ENCODE data around the gene OR8G1. TPM values are rescaled to one million over a fixed set of nuclear protein-coding genes. Genes with fewer than 3 reads are reported as not detected.

OR8G1 gene
- total and polyA plus RNA-seq, 9 of the 15 experiments (the other 6 are each of a cell fraction or from before 2014, with no cell fraction given), result 0.03 to 1.4 (median 0.51) TPM; not detected in 1

DNA sequence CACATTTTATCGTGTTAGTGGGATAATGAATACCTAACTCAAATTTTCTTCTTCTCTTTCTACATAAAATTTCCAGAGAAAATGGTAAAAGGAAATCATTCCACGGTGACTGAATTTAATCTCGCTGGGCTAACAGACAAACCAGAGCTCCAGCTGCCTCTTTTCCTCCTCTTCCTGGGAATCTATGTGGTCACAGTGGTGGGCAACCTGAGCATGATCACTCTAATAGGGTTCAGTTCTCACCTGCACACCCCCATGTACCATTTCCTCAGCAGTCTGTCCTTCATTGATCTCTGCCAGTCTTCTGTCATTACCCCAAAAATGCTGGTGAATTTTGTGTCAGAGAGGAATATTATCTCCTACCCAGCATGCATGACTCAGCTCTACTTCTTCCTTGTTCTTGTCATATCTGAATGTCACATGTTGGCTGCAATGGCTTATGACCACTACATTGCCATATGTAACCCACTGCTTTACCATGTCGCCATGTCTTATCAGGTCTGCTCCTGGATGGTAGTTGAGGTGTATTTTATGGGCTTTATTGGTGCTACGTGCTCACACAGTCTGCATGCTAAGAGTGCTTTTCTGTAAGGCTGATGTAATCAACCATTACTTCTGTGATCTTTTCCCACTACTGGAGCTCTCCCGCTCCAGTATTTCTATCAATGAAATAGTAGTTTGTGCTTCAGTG is 33.6 kb upstream of the OR8G1 start (continued):
- TF ChIP-seq PBX2 (CRISPR knock-in tag; IDR thresholded peaks at IDR 0.05; ENCODE audit: low read depth) (no peak), PBX2 (tag; conservative IDR thresholded peaks at IDR 0.05; ENCODE audit: low read depth) (peak; percentile 80), ZNF717 (CRISPR knock-in tag; IDR thresholded peaks at IDR 0.05) (no peak), ZNF133 (CRISPR knock-in tag; IDR thresholded peaks at IDR 0.05) (peak; percentile 66; the same call in 1 of the 2 replicates), ZNF785 (CRISPR knock-in tag; IDR thresholded peaks at IDR 0.05) (no peak), MEF2A (IDR thresholded peaks at IDR 0.05; ENCODE audit: control insufficient read depth, low read depth, low read length) (no peak), HIVEP1 (CRISPR knock-in tag; IDR thresholded peaks at IDR 0.05) (peak; percentile 84; the same call in 1 of the 2 replicates), SMARCC2 (IDR thresholded peaks at IDR 0.05; ENCODE audit: low read depth) (peak; percentile 89), ZBTB1 (CRISPR knock-in tag; IDR thresholded peaks at IDR 0.05; ENCODE audit: borderline replicate concordance, low read depth) (no peak), NRF1 (conservative IDR thresholded peaks at IDR 0.05 in 1 of 2, IDR thresholded peaks at IDR 0.05 in 1 of 2) (0 out of 4 replicates have a peak, but pooled peaks of 1 of the 2 experiments have one; percentile 29), ZSCAN32 (CRISPR knock-in tag; IDR thresholded peaks at IDR 0.05) (peak; percentile 30; the same call in 1 of the 2 replicates), BCL6 (CRISPR knock-in tag; IDR thresholded peaks at IDR 0.05) (no peak), CGGBP1 (CRISPR knock-in tag; IDR thresholded peaks at IDR 0.05) (no peak), ZNF23 (CRISPR knock-in tag; IDR thresholded peaks at IDR 0.05) (peak; percentile 61; the same call in 1 of the 2 replicates), JUNB (CRISPR knock-in tag; conservative IDR thresholded peaks at IDR 0.05) (peak; percentile 4; the same call in 1 of the 2 replicates), SRSF1 (IDR thresholded peaks at IDR 0.05; ENCODE audit: low read depth, low read length) (no peak), HBP1 (CRISPR knock-in tag; IDR thresholded peaks at IDR 0.05) (peak; percentile 65; the same call in 1 of the 2 replicates), ZFP36 (IDR thresholded peaks at IDR 0.05; ENCODE audit: low read depth, low read length, partially characterized antibody) (peak; percentile 22), ZNF584 (CRISPR knock-in tag; IDR thresholded peaks at IDR 0.05; ENCODE audit: low read depth) (peak; percentile 98)
- TF ChIP-seq, protein P1, sequence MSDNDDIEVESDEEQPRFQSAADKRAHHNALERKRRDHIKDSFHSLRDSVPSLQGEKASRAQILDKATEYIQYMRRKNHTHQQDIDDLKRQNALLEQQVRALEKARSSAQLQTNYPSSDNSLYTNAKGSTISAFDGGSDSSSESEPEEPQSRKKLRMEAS (CRISPR knock-in tag; IDR thresholded peaks at IDR 0.05), result peak; percentile 62
- TF ChIP-seq, protein P2, sequence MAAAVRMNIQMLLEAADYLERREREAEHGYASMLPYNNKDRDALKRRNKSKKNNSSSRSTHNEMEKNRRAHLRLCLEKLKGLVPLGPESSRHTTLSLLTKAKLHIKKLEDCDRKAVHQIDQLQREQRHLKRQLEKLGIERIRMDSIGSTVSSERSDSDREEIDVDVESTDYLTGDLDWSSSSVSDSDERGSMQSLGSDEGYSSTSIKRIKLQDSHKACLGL (CRISPR knock-in tag; IDR thresholded peaks at IDR 0.05; ENCODE audit: borderline replicate concordance, poor library complexity, severe bottlenecking), result no peak
- TF ChIP-seq, protein P3, sequence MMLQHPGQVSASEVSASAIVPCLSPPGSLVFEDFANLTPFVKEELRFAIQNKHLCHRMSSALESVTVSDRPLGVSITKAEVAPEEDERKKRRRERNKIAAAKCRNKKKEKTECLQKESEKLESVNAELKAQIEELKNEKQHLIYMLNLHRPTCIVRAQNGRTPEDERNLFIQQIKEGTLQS (IDR thresholded peaks at IDR 0.05), result peak; percentile 91
- TF ChIP-seq, protein P3 (CRISPR knock-in tag; conservative IDR thresholded peaks at IDR 0.05), result peak; percentile 71

Data from K562 (cell line).